Adrenal gland (tissue), 19 donors: ENCODE data around the gene EMID1. TPM values are rescaled to one million over a fixed set of nuclear protein-coding genes. Genes with fewer than 3 reads are reported as not detected.

ENCODE experiments used
- DNase-seq, 7 donors: peaks; one replicate each; pipeline ENCODE4 v3.0.0-alpha.2; 2019 to 2020
- H3K27ac ChIP-seq, 5 donors: fragments of 200-600 bp; sonication (generic) in 4 of 5; 1 replicate in 3 of 5; 2 replicates in 2 of 5; pipeline versions ENCODE4 v1.5.1 to v1.8.0; 2016 to 2020; ENCODE audit warnings: mild to moderate bottlenecking in 1 of 5
- H3K27me3 ChIP-seq: fragments of 200-600 bp; 2 replicates; pipeline ENCODE4 v1.8.0; 2021
- H3K36me3 ChIP-seq, 2 donors: fragments of 200-600 bp; replicated peaks in 1 of 2; 1 replicate in 1 of 2; 2 replicates in 1 of 2; pipeline versions ENCODE4 v1.5.1 to v1.8.0; 2018 to 2022
- H3K4me1 ChIP-seq, 2 donors: fragments of 200-600 bp; replicated peaks in 1 of 2; 1 replicate in 1 of 2; 2 replicates in 1 of 2; pipeline versions ENCODE4 v1.5.1 to v1.8.0; 2018 to 2021
- H3K4me3 ChIP-seq, 4 donors: fragments of 200-600 bp; sonication (generic) in 3 of 4; one replicate each; pipeline ENCODE4 v1.5.1; 2016 to 2018
- H3K9me3 ChIP-seq, 3 donors: fragments of 200-600 bp; sonication (generic) in 1 of 3; replicated peaks in 1 of 3; 1 replicate in 2 of 3; 2 replicates in 1 of 3; pipeline versions ENCODE4 v1.5.1 to v1.8.0; 2016 to 2021
- CTCF ChIP-seq, 6 experiments: fragments of 450-650 bp in 4 of 6; fragments of 200-600 bp in 2 of 6; sonication (generic) in 1 of 6; IDR thresholded peaks; 1 replicate in 5 of 6; 2 replicates in 1 of 6; pipeline versions ENCODE4 v1.5.1 to v1.8.0; 2016 to 2021; ENCODE audit warnings: antibody characterized with exemption in 6 of 6, mild to moderate bottlenecking in 2 of 6, moderate library complexity in 1 of 6
- POLR2A ChIP-seq, 2 donors: fragments of 450-650 bp; IDR thresholded peaks; one replicate each; pipeline ENCODE4 v1.6.1; 2017; ENCODE audit warnings: antibody characterized with exemption in 2 of 2, mild to moderate bottlenecking in 2 of 2, moderate library complexity in 1 of 2
- WGBS, 4 donors: extraction: QIAGEN DNeasy Blood & Tissue Kit in 2 of 4; methylation state at CpG; one replicate each; pipeline versions ENCODE4 v1.1.5 to v1.1.7; 2013 to 2017; 5-methylcytosine and 5-hydroxymethylcytosine counted together
- intact Hi-C, 2 donors: fragments of 100-400 bp; cut with DNase I; formaldehyde crosslinking; loops; one replicate each; pipeline versions ENCODE4 v1.14.1 to v1.15.0; 2022 to 2023
- long read RNA-seq, 10 donors: library from polyadenylated mRNA in 3 of 10; unstranded in 2 of 10; stranded (forward) in 1 of 10; transcript quantifications; one replicate each; pipeline ENCODE4 v2.0.0 and lab custom pipeline, GENCODE V29; 2021 to 2026
- polyA plus RNA-seq, 3 donors: library from polyadenylated mRNA; stranded (reverse); fragments of 200-250 nt in 2 of 3; fragments of 350-450 nt in 1 of 3; fragmentation: Illumina TruSeq in 1 of 3; extraction: RNeasy Lipid Tissue Mini Kit (QIAGEN cat#74804) in 1 of 3; gene quantifications; one replicate each; pipeline ENCODE4 v1.2.3, GENCODE V29; 2013 to 2014
- total RNA-seq, 9 donors: library from RNA; depleted of rRNA in 4 of 9; stranded (reverse); fragments of >200 nt in 4 of 9; fragments of 120-200 nt in 1 of 9; fragmentation: NEBNext Ultra II Directional in 1 of 9; extraction: Animal tissue kit (Norgen Biotek cat#: 25700) in 1 of 9; gene quantifications; one replicate each; pipeline versions ENCODE4 v1.1.0 to v1.2.4, GENCODE V29; 2013 to 2023
- donor health status: healthy with polysubstance abuse.
- donor health status: Bipolar disorder and iron deficiency.
- donor health status: DM: yes; HTN: yes; CAD: no.
- donor health status: DM: no; HTN: no; CAD: no.
- donor health status: DM: no; HTN: no; CAD: no.
- donor health status: DM: yes; HTN: yes; CAD: no.

EMID1 gene
- total RNA-seq (10 to 100 TPM; 12.7 to 70.9 (median 42.8) TPM), polyA plus RNA-seq (10 to 100 TPM in 2 of 3 donors, 1 to 10 TPM in 1; 2.5 to 36.9 (median 35.2) TPM)
- long read RNA-seq, donor 1, partial matches to known transcripts, result 8 of 13 reads
- long read RNA-seq, donor 1, other reads (novel, unspliced or antisense), result 0 of 13 reads
- long read RNA-seq, donor 2, transcript EMID1-201 (15 exons, 2,173 nt), result major isoform, 8 of 17 reads
- long read RNA-seq, donor 2, partial matches to known transcripts, result 7 of 17 reads
- long read RNA-seq, donor 2, other reads (novel, unspliced or antisense), result 0 of 17 reads
- long read RNA-seq, donor 3, partial matches to known transcripts, result 0 of 2 reads
- long read RNA-seq, donor 3, other reads (novel, unspliced or antisense), result 0 of 2 reads
- long read RNA-seq, donor 4, partial matches to known transcripts, result 2 of 8 reads
- long read RNA-seq, donor 4, other reads (novel, unspliced or antisense), result 5 of 8 reads
- long read RNA-seq, donor 5, transcript EMID1-203 (15 exons, 2,118 nt), result minor isoform, 26 of 265 reads
- long read RNA-seq, donor 5, transcript EMID1-201 (15 exons, 2,173 nt), result major isoform, 134 of 265 reads
- long read RNA-seq, donor 5, partial matches to known transcripts, result 16 of 265 reads
- long read RNA-seq, donor 5, other reads (novel, unspliced or antisense), result 87 of 265 reads
- long read RNA-seq, donor 6, partial matches to known transcripts, result 0 of 4 reads
- long read RNA-seq, donor 6, other reads (novel, unspliced or antisense), result 4 of 4 reads
- long read RNA-seq, donor 7, partial matches to known transcripts, result 0 of 2 reads
- long read RNA-seq, donor 7, other reads (novel, unspliced or antisense), result 0 of 2 reads
- long read RNA-seq, donor 8, transcript EMID1-201 (15 exons, 2,173 nt), result major isoform, 8 of 19 reads
- long read RNA-seq, donor 8, partial matches to known transcripts, result 10 of 19 reads
- long read RNA-seq, donor 8, other reads (novel, unspliced or antisense), result 0 of 19 reads
- long read RNA-seq, donor 9, transcript EMID1-201 (15 exons, 2,173 nt), result major isoform, 5 of 27 reads
- long read RNA-seq, donor 9, partial matches to known transcripts, result 22 of 27 reads
- long read RNA-seq, donor 9, other reads (novel, unspliced or antisense), result 0 of 27 reads
- long read RNA-seq, donor 10, transcript EMID1-201 (15 exons, 2,173 nt), result major isoform, 5 of 6 reads
- long read RNA-seq, donor 10, partial matches to known transcripts, result 0 of 6 reads
- long read RNA-seq, donor 10, other reads (novel, unspliced or antisense), result 0 of 6 reads

DNA sequence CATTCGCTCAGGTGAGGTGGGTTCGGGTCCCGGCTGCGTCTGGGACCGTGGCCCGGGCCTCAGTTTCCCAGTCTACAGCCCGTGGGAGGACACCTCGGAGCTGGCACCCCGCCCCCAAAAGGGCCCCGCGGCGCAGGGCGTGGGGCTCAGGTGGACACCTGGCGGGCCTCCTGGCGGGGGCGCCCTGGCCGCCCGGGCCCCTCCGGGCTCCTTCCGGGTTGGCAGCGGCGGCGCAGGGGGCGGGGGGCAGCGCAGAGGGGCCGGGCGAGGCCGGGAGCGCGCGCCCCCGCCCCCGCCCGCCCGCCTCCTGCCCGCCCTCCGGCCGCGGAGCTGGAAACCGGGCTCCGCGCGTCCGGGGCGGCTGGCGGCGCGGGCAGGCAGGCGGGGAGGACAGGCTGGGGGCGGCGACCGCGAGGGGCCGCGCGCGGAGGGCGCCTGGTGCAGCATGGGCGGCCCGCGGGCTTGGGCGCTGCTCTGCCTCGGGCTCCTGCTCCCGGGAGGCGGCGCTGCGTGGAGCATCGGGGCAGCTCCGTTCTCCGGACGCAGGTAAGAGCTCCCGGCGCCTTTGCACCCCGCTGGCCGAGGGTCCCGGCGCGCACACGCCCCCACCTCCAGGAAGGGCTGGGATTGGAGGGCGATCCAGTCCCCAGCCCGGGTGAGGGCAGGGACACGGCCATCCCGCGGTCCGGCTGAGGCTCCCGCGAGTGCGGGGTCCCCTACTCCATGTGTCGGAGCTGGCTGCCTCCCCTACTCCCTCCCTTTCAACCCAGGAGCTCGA is at the start of gene EMID1:
EMID1 (plus strand) TSS at position 303 of the 778 bp plus-strand sequence; CDS start at position 446, 143 bp downstream.
- peak within 1 kb of the TSS in 2 of 5 donors; percentile 17 to 70 for H3K27ac ChIP-seq
- no peaks in the 10 kb centered on the region for H3K36me3 ChIP-seq
- peak in 2 of 6 experiments; percentile 13 to 34 for TF ChIP-seq CTCF (IDR thresholded peaks at IDR 0.05)
- no peak for TF ChIP-seq POLR2A (IDR thresholded peaks at IDR 0.05)
- intact Hi-C loops, result loop anchor here in 1 of 2 donors (5.0 kb wide), 1 partner anchor 37 kb away; no protein-coding TSS in a partner anchor
- H3K27me3 ChIP-seq, result no peaks in the 10 kb centered on the region
- H3K4me1 ChIP-seq, result peaks cover 3 to 26% of the 10 kb centered on the region in 2 donors
- H3K9me3 ChIP-seq, result no peaks in the 10 kb centered on the region
- WGBS, 4 donors, result 0 to 3% (median 1%) methylated on average over 3 to 74 of the region's 90 CpGs
- peak within 1 kb of the TSS in 3 of 4 donors; percentile 27 to 90 (median 56) for H3K4me3 ChIP-seq
- peak in 4 of 7 donors; percentile 46 to 62 (median 58) for DNase-seq

DNA sequence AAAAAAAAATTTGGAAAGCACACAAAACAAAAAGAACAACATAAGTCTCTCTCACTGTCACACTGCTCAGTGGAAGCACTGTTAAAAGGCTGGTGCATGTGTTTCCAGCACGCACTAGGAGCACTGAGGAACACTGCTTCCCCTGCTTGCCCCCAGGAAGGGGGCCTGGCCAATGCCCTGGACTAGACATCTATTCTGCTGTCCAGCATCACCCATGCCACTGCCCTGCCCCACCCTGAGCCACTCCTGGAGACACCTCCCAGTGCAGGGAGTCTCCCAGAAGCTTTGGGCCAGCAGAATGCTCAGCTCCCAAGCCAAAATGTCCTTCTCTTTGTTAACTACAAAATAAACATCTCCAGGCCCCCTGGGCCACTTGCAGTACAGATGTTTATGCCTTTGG is 49.7 kb upstream of the EMID1 start:
- 85 to 100% (median 93%) methylated on average over 1 of the region's 1 CpG for whole genome bisulfite sequencing, 4 donors
- no peak for TF ChIP-seq POLR2A (IDR thresholded peaks at IDR 0.05)
- TF ChIP-seq CTCF (IDR thresholded peaks at IDR 0.05), result no peak
- DNase-seq, result no peak
- peaks cover 25 to 28% of the 10 kb centered on the region in 2 donors for H3K4me1 ChIP-seq
- H3K9me3 ChIP-seq, result no peaks in the 10 kb centered on the region
- no peaks in the 10 kb centered on the region for H3K27me3 ChIP-seq
- H3K4me3 ChIP-seq, result no peak overlapping the region
- intact Hi-C loops, result loop anchor here (10.0 kb wide), 2 partner anchors 81 to 301 kb away; partner anchors contain the start of gene KREMEN1 (in 1 of the 2)
- H3K36me3 ChIP-seq, result no peaks in the 10 kb centered on the region
- no peak overlapping the region for H3K27ac ChIP-seq

DNA sequence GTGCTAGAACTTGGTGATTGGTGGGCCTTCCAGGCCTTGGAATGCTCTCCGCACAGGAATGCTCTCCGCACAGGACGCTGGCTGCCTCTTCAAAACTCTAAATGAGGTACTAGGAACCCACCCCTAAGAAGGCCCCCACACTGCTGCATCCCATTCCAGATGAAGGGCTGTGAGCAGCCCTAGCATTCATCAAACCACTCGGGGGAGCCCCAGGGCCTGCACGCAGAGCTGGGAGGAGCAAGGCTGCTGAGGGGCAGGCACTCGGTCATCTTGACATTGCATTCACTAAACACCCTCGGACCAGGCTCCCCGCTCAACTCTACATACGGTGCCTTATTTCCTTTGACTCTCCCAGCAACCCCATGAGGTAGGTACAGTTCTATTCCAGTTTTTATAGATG is 49.2 kb upstream of the EMID1 start:
- intact Hi-C loops, result loop anchor here (10.0 kb wide), 2 partner anchors 82 to 302 kb away; partner anchors contain the start of gene KREMEN1 (in 1 of the 2)
- 75 to 89% (median 82%) methylated on average over 7 to 9 of the region's 9 CpGs for WGBS, 4 donors

More for the DNA sequence above, 49.2 kb upstream of the EMID1 start:
- Histone ChIP-seq H3K4me1 (peaks cover 20 to 23% of the 10 kb centered on the region in 2 donors), H3K36me3 (no peaks in the 10 kb centered on the region), H3K27ac (no peak overlapping the region), H3K4me3 (no peak overlapping the region), H3K9me3 (no peaks in the 10 kb centered on the region), H3K27me3 (no peaks in the 10 kb centered on the region)
- TF ChIP-seq POLR2A (IDR thresholded peaks at IDR 0.05) (no peak), CTCF (IDR thresholded peaks at IDR 0.05) (no peak)
- DNase-seq, result no peak
